GM19452 (cell line): ENCODE data around the gene REXO4.
A peak's percentile ranks its signal among the peaks of the same experiment; 100 is the strongest.
"Not testable (repeated sequence)": the region's sequence is repeated elsewhere in the genome, so short reads cannot be mapped to it uniquely, and the experiment has no call there.

ENCODE experiments used
- ATAC-seq: cut with Tn5 transposase; IDR thresholded peaks from one replicate; pipeline ENCODE4 v1.9.1; 2021; ENCODE audit not compliant: unreplicated experiment

REXO4 gene

GRCh38 chr9:133421615-133422542 is 4.1 kb upstream of the REXO4 start, which contains the start of gene ADAMTS13:
Gene ADAMTS13 (plus strand): TSS chr9:133422367. CDS start chr9:133422444, 77 bp downstream.
- no peak for ATAC-seq

GRCh38 chr9:133420392-133420827 is 2.6 kb upstream of the REXO4 start:
- ATAC-seq, result no peak

GRCh38 chr9:133419005-133419404 is 1.2 kb upstream of the REXO4 start:
- no peak for ATAC-seq

GRCh38 chr9:133415170-133415569 is 2.6 kb downstream of the REXO4 start:
- ATAC-seq, result no peak

GRCh38 chr9:133408042-133408441 is 9.8 kb downstream of the REXO4 start:
- no peak for ATAC-seq

- ATAC-seq, result peak; percentile 71
Observed at GRCh38 chr9:133406480-133407307, 11.1 kb downstream of the REXO4 start.

- ATAC-seq, result no peak
Observed at GRCh38 chr9:133405508-133406438, 12.0 kb downstream of the REXO4 start.

- no peak for ATAC-seq
Observed at GRCh38 chr9:133404454-133405002, 13.3 kb downstream of the REXO4 start.

- no peak for ATAC-seq
Observed at GRCh38 chr9:133403766-133404453, 13.9 kb downstream of the REXO4 start.

- no peak for ATAC-seq
Observed at GRCh38 chr9:133402689-133403088, 15.1 kb downstream of the REXO4 start.

- no peak for ATAC-seq
Observed at GRCh38 chr9:133401588-133401987, 16.2 kb downstream of the REXO4 start.

- ATAC-seq, result no peak
Observed at GRCh38 chr9:133400292-133400691, 17.5 kb downstream of the REXO4 start.

- ATAC-seq, result no peak
Observed at GRCh38 chr9:133397895-133398294, 19.9 kb downstream of the REXO4 start.

GRCh38 chr9:133397370-133397769 is 20.4 kb downstream of the REXO4 start:
- ATAC-seq, result no peak

- ATAC-seq, result no peak
Observed at GRCh38 chr9:133396952-133397351, 20.9 kb downstream of the REXO4 start.

- ATAC-seq, result no peak
Observed at GRCh38 chr9:133394687-133395271, 23.0 kb downstream of the REXO4 start.

GRCh38 chr9:133393399-133393798 is 24.4 kb downstream of the REXO4 start:
- ATAC-seq, result no peak

GRCh38 chr9:133392308-133392707 is 25.5 kb downstream of the REXO4 start:
- not testable (repeated sequence) for ATAC-seq

- not testable (repeated sequence) for ATAC-seq
Observed at GRCh38 chr9:133391449-133391848, 26.4 kb downstream of the REXO4 start.
